ENCODE data around the gene ZNF23. TPM values are rescaled to one million over a fixed set of nuclear protein-coding genes. Genes with fewer than 3 reads are reported as not detected.

Gene ZNF23
- total and polyA plus RNA-seq, 12 donors = 1.7 to 34.2 (median 7.5) TPM

DNA sequence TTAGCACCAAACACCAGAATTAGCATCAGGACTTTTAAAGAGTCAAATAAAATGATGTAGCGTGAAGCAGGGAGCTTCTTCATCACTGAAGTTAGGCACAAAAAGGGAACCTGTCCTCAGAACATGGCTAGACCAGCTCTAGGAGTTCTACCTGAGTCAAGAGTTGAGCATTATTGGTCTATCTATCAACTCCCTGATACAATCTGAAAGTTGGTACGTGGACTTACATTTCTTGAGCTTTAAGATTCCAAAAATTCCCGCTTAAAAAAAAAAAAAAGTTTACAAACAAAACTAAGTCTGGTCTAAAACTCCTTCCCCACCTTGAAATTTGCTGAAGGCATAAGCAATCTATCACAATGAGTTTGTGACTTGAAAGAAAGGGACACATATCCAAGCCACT is 32.5 kb downstream of the ZNF23 start:
- peaks cover 4% of the 10 kb centered on the region for H3K27me3 ChIP-seq
- TF ChIP-seq POLR2A (IDR thresholded peaks at IDR 0.05) = no peak
- intact Hi-C loops (cut with DNase I) = no loop called here

DNA sequence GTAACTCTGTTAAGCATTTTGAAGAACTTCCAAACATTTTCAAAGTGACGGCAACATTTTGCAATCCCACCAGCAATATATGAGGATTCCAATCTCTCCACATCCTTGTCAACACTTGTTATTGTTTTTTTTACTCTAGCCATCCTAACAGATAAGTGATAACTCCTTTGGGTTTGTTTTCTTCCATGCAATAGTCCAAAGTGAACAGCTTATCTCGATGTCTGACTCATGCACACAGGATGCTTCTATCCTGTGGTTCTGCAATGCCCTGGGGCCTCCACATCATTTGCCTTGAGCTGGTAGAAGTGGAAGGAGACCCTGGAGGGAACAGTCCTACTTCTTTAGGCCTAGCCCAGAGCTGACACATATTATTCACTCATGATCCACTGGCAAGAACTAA is 33.2 kb downstream of the ZNF23 start:
- H3K4me3 ChIP-seq = no peak overlapping the region
- TF ChIP-seq POLR2A (IDR thresholded peaks at IDR 0.05) = no peak
- TF ChIP-seq, protein P1, sequence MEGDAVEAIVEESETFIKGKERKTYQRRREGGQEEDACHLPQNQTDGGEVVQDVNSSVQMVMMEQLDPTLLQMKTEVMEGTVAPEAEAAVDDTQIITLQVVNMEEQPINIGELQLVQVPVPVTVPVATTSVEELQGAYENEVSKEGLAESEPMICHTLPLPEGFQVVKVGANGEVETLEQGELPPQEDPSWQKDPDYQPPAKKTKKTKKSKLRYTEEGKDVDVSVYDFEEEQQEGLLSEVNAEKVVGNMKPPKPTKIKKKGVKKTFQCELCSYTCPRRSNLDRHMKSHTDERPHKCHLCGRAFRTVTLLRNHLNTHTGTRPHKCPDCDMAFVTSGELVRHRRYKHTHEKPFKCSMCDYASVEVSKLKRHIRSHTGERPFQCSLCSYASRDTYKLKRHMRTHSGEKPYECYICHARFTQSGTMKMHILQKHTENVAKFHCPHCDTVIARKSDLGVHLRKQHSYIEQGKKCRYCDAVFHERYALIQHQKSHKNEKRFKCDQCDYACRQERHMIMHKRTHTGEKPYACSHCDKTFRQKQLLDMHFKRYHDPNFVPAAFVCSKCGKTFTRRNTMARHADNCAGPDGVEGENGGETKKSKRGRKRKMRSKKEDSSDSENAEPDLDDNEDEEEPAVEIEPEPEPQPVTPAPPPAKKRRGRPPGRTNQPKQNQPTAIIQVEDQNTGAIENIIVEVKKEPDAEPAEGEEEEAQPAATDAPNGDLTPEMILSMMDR (IDR thresholded peaks at IDR 0.05) = no peak
- peaks cover 4% of the 10 kb centered on the region for H3K27me3 ChIP-seq
- no peak overlapping the region for H3K27ac ChIP-seq
- H3K36me3 ChIP-seq (replicated peaks in 1 of 2) = no peaks in the 10 kb centered on the region
- no peaks in the 10 kb centered on the region for H3K9me3 ChIP-seq (replicated peaks in 1 of 3)
- no peaks in the 10 kb centered on the region for H3K4me1 ChIP-seq (replicated peaks in 1 of 2)
- WGBS, 4 donors = 75 to 82% (median 81%) methylated on average over 2 of the region's 2 CpGs
- no peak for DNase-seq
- intact Hi-C loops (cut with DNase I) = no loop called here

More for the DNA sequence above, 32.5 kb downstream of the ZNF23 start:
- Histone ChIP-seq H3K9me3 (replicated peaks in 1 of 3) (no peaks in the 10 kb centered on the region), H3K4me1 (replicated peaks in 1 of 2) (no peaks in the 10 kb centered on the region), H3K36me3 (replicated peaks in 1 of 2) (no peaks in the 10 kb centered on the region), H3K4me3 (no peak overlapping the region), H3K27ac (no peak overlapping the region)
- DNase-seq = no peak
- WGBS, 4 donors = 81 to 83% (median 82%) methylated on average over 3 of the region's 3 CpGs

DNA sequence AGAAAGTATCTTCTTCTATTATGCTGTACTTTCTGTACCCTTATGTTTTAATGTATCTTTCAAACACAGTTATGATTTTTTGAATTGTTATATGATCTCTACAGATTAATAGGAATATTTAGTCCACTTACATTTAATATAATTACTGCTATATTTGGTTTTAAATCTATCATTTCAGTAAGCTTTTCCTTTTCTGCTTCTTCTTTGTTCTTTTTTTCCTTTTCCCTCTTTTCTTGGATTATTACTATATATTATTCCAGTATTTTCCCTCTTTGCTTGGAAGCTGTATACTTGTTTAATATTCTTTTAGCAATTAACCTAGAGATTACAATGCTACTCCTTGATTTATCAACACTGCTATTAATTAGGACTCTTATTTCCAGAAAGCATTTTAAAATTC is 33.7 kb downstream of the ZNF23 start:
- Histone ChIP-seq H3K36me3 (replicated peaks in 1 of 2) (no peaks in the 10 kb centered on the region), H3K9me3 (replicated peaks in 1 of 3) (no peaks in the 10 kb centered on the region), H3K4me1 (replicated peaks in 1 of 2) (no peaks in the 10 kb centered on the region), H3K27me3 (peaks cover 8% of the 10 kb centered on the region), H3K27ac (no peak overlapping the region), H3K4me3 (no peak overlapping the region)
- intact Hi-C loops (cut with DNase I) = no loop called here
- DNase-seq = no peak
- TF ChIP-seq POLR2A (IDR thresholded peaks at IDR 0.05) = no peak
- TF ChIP-seq, protein P1 (IDR thresholded peaks at IDR 0.05) = no peak

DNA sequence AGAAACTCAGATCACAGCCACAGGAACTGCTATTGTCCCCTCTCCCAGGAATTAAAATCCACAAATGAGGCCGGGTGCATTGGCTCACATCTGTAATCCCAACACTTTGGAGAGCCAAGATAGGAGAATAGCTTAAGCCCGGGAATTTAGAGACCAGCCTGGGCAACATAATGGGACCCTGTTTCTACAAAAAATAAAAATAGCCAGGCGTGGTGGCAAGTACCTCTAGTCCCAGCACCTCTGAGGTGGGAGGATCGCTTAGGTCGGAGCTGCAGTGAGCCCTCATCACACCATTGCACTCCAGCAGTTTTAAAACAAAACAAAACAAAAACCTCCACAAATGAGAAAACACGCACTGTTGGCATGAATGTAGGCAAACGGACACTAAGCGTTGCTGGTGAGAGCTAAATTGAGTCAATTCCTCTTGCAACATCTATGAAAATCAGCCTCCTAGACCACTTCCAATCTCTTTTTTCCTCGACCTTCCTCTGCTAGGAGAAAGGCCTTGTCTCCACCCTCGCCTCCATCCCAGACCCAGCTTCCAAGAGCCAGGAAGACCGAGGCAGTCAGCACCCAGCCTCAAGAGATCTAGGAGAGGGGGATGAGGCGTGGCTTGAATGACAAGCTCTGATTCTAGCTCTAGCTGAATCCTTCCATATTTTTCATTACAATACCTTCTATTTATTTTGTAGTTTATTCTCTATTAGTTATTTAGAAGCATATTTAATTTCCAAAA is 35.0 kb downstream of the ZNF23 start:
- peaks cover 8% of the 10 kb centered on the region for H3K27me3 ChIP-seq
- DNase-seq = no peak
- 58 to 65% (median 64%) methylated on average over 12 of the region's 12 CpGs for WGBS, 4 donors
- no peak overlapping the region for H3K27ac ChIP-seq
- no peak overlapping the region for H3K4me3 ChIP-seq
- H3K36me3 ChIP-seq (replicated peaks in 1 of 2) = no peaks in the 10 kb centered on the region
- intact Hi-C loops (cut with DNase I) = no loop called here
- TF ChIP-seq, protein P1 (IDR thresholded peaks at IDR 0.05) = no peak
- TF ChIP-seq POLR2A (IDR thresholded peaks at IDR 0.05) = no peak
- H3K9me3 ChIP-seq (replicated peaks in 1 of 3) = no peaks in the 10 kb centered on the region
- no peaks in the 10 kb centered on the region for H3K4me1 ChIP-seq (replicated peaks in 1 of 2)

Data from adrenal gland (tissue), 12 donors.